ENCODE results near the gene ACKR1. TPM values are rescaled to one million over a fixed set of nuclear protein-coding genes. Genes with fewer than 3 reads are reported as not detected.

Gene ACKR1
- total RNA-seq, 1 experiment from 2014 or later = 0.63 TPM

DNA sequence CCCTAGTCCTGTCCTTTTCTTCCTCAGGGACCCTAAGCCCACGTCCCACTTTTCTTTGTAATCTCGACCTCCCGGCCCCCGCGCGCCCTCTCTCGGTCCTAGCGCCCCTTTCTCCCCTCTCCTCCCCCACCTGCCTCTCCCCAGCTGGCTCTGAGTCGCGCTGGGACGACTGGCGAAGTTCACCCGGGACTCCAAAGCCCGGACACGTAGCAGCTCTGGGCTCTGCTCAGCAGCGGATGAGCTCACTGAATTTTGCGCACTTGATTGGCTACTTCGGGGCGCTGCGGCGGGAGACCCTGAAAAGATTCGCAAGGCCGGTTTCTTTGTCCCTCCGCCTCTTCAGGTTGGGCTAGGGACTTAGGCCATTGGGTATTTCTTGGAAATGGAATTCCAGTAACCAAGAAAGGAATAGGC, 16.3 kb upstream of the ACKR1 start (continued):
- no peak for TF ChIP-seq ZNF512 (CRISPR knock-in tag; IDR thresholded peaks at IDR 0.05; ENCODE audit: borderline replicate concordance)
- no peak for TF ChIP-seq ZNF121 (CRISPR knock-in tag; IDR thresholded peaks at IDR 0.05)
- no peak for TF ChIP-seq FOXK1 (CRISPR knock-in tag; IDR thresholded peaks at IDR 0.05)
- TF ChIP-seq OVOL2 (CRISPR knock-in tag; IDR thresholded peaks at IDR 0.05; ENCODE audit: borderline replicate concordance) = no peak
- no peak for TF ChIP-seq E2F4 (CRISPR knock-in tag; IDR thresholded peaks at IDR 0.05; ENCODE audit: borderline replicate concordance, low read depth)
- no peak for TF ChIP-seq ZNF423 (CRISPR knock-in tag; IDR thresholded peaks at IDR 0.05)

DNA sequence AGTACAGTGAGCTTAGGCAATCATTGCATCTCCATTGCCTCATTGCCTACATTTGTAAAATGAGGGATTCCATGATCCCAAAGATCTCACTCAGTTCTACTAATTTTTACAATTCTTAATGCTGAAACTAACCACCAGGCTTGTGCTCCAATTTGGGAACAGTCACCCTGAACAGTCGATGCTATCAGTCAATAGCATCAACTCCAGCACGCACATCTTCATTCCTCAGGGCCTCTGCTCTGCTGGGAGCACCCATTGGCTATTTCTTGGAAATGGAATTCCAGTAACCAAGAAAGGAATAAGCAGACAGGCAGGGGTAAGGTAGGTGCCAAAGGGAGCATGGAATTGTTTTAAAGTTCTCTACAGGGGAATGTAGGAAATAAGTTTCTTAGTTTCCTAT, 14.2 kb upstream of the ACKR1 start:
- no peaks in the 10 kb centered on the region for H3K36me3 Mint-ChIP-seq
- H3K4me1 Mint-ChIP-seq = peaks cover 43% of the 10 kb centered on the region
- TF ChIP-seq FOXP4 (CRISPR knock-in tag; IDR thresholded peaks at IDR 0.05) (no peak), NFYB (CRISPR knock-in tag; conservative IDR thresholded peaks at IDR 0.05; ENCODE audit: low read depth) (no peak), ESRRA (CRISPR knock-in tag; IDR thresholded peaks at IDR 0.05; ENCODE audit: borderline replicate concordance) (no peak), PRDM15 (CRISPR knock-in tag; IDR thresholded peaks at IDR 0.05) (no peak), SP1 (CRISPR knock-in tag; conservative IDR thresholded peaks at IDR 0.05) (no peak), NFE2L1 (CRISPR knock-in tag; IDR thresholded peaks at IDR 0.05) (no peak), ZNF416 (CRISPR knock-in tag; IDR thresholded peaks at IDR 0.05) (no peak), JUN (CRISPR knock-in tag; IDR thresholded peaks at IDR 0.05) (no peak), ZNF232 (CRISPR knock-in tag; IDR thresholded peaks at IDR 0.05) (no peak), JAZF1 (CRISPR knock-in tag; IDR thresholded peaks at IDR 0.05) (no peak), ETV6 (CRISPR knock-in tag; IDR thresholded peaks at IDR 0.05) (no peak), MYBL2 (CRISPR knock-in tag; IDR thresholded peaks at IDR 0.05) (no peak)
- H3K9me3 Mint-ChIP-seq = no peaks in the 10 kb centered on the region
- peaks cover 3% of the 10 kb centered on the region for H3K27me3 Mint-ChIP-seq (ENCODE audit: low read depth)
- no peak overlapping the region for H3K4me3 Mint-ChIP-seq
- H3K27ac Mint-ChIP-seq = no peak overlapping the region
- ChIA-PET POLR2A (no interaction called here), CTCF (interaction anchor here (2.4 kb wide), 1 partner anchor 21 kb away, joined by 20 read pairs; no protein-coding TSS in a partner anchor)
- DNase-seq (ENCODE audit: low spot score) (no peak), ATAC-seq (no peak)
